K562 (cell line): ENCODE data around the gene SERPING1. TPM values are rescaled to one million over a fixed set of nuclear protein-coding genes. Genes with fewer than 3 reads are reported as not detected.

Experiments used
- ATAC-seq: fragments of 200-7000 bp; cut with Tn5 transposase; 3 replicates; pipeline ENCODE4 v1.9.1; 2020; ENCODE audit warnings: moderate library complexity
- BruUV-seq: library from RNA; stranded (reverse); fragments of 400-500 nt; replicated peaks from 2 replicates; lab custom pipeline; 2021; lab: Mats Ljungman, UMichigan
- CTCF ChIA-PET: fragments of 300-600 bp; formaldehyde crosslinking; extraction: SDS; loops from one replicate; lab custom pipeline; 2021; ENCODE audit warnings: low intra/inter-chr PET ratio; lab: Yijun Ruan, JAX
- POLR2A ChIA-PET: fragments of 300-600, 350-650 bp; sonication (Branson Sonifier 250); formaldehyde crosslinking; extraction: SDS; loops from one replicate; lab custom pipeline; 2021; ENCODE audit warnings: antibody characterized with exemption, inconsistent platforms; lab: Yijun Ruan, JAX
- DNase-seq, 4 experiments: peaks; one replicate each; pipeline versions ENCODE4 v3.0.0 to v3.0.0-alpha.2; 2011 to 2018; ENCODE audit warnings: low spot score in 3 of 4, mixed read lengths in 3 of 4; ENCODE audit errors: extremely low read depth in 1 of 4
- FAIRE-seq: peaks from 2 replicates; lab custom pipeline; 2011; peaks lifted over from hg19 to GRCh38; lab: Jason Lieb, UNC
- H2AFZ ChIP-seq: 2 replicates; pipeline ENCODE4 v1.6.0; 2011; ENCODE audit warnings: low read depth, low read length, control low read depth, inconsistent platforms
- H3K27ac ChIP-seq: fragments of 200-600 bp; 3 replicates; pipeline ENCODE4 v1.8.0; 2011; ENCODE audit warnings: low read depth, mild to moderate bottlenecking, control low read depth, inconsistent platforms, low read length, moderate library complexity, mixed read lengths; ENCODE audit errors: extremely low read depth
- H3K27me3 ChIP-seq, 2 experiments: fragments of 300-600 bp in 1 of 2; 2 replicates in 1 of 2; 3 replicates in 1 of 2; pipeline versions ENCODE4 v1.6.0 to v1.8.0; 2011; ENCODE audit warnings: inconsistent platforms in 2 of 2, low read length in 2 of 2, mild to moderate bottlenecking in 1 of 2, mixed read lengths in 1 of 2, moderate library complexity in 1 of 2; ENCODE audit not compliant: control insufficient read depth in 2 of 2, insufficient read depth in 2 of 2
- H3K36me3 ChIP-seq: fragments of 300-600 bp; 3 replicates; pipeline ENCODE4 v1.8.0; 2011; ENCODE audit warnings: mild to moderate bottlenecking, low read length, inconsistent platforms; ENCODE audit not compliant: control insufficient read depth, insufficient read depth
- H3K4me1 ChIP-seq, 2 experiments: fragments of 200-600 bp in 1 of 2; replicated peaks in 1 of 2; 2 replicates in 1 of 2; 3 replicates in 1 of 2; pipeline versions ENCODE4 v1.5.1 to v1.8.0; 2011; ENCODE audit warnings: inconsistent platforms in 2 of 2, low read length in 2 of 2, mild to moderate bottlenecking in 1 of 2, mixed read lengths in 1 of 2, moderate library complexity in 1 of 2; ENCODE audit not compliant: control insufficient read depth in 2 of 2, insufficient read depth in 2 of 2
- H3K4me2 ChIP-seq: 2 replicates; pipeline ENCODE4 v1.6.1; 2011; ENCODE audit warnings: low read length, control low read depth, inconsistent platforms, mixed read lengths; ENCODE audit not compliant: insufficient read depth
- H3K4me3 ChIP-seq: fragments of 200-600 bp; sonication (generic), shearing (Covaris generic); 2 replicates; pipeline ENCODE4 v1.5.1; 2016; ENCODE audit warnings: control low read depth, inconsistent platforms
- H3K79me2 ChIP-seq: fragments of 200-600 bp; 3 replicates; pipeline ENCODE4 v1.8.0; 2011; ENCODE audit warnings: low read length, inconsistent platforms; ENCODE audit not compliant: control insufficient read depth, insufficient read depth
- H3K9ac ChIP-seq, 2 experiments: 2 replicates each; pipeline versions ENCODE4 v1.6.0 to v1.6.1; 2011; ENCODE audit warnings: low read depth in 2 of 2, low read length in 2 of 2, control low read depth in 1 of 2, inconsistent platforms in 1 of 2, mild to moderate bottlenecking in 1 of 2, mixed read lengths in 1 of 2; ENCODE audit not compliant: insufficient read depth in 1 of 2
- H3K9me1 ChIP-seq: one replicate; pipeline ENCODE4 v1.6.0; 2011; ENCODE audit warnings: inconsistent platforms, mild to moderate bottlenecking, low read length, moderate library complexity; ENCODE audit not compliant: control insufficient read depth, insufficient read depth
- H3K9me3 ChIP-seq: replicated peaks from 2 replicates; pipeline ENCODE4 v1.5.1; 2011; ENCODE audit warnings: low read depth, low read length, inconsistent platforms; ENCODE audit not compliant: control insufficient read depth, insufficient read depth
- H4K20me1 ChIP-seq: replicated peaks from 2 replicates; pipeline ENCODE4 v1.6.1; 2011; ENCODE audit warnings: low read length, inconsistent platforms, mixed read lengths; ENCODE audit not compliant: control insufficient read depth, insufficient read depth
- CTCF ChIP-seq, 3 experiments: IDR thresholded peaks in 2 of 3; conservative IDR thresholded peaks in 1 of 3; 2 replicates each; pipeline ENCODE4 v1.5.1; 2011 to 2012; ENCODE audit warnings: low read length in 3 of 3, mild to moderate bottlenecking in 3 of 3, control low read depth in 2 of 3, improper control_type of control experiment in 1 of 3, inconsistent platforms in 1 of 3, low read depth in 1 of 3, mixed read lengths in 1 of 3, moderate library complexity in 1 of 3; ENCODE audit not compliant: insufficient read depth in 2 of 3
- MNT ChIP-seq, 2 experiments: fragments of 450-650 bp; conservative IDR thresholded peaks; 2 replicates each; pipeline ENCODE4 v1.6.1; 2017; ENCODE audit warnings: mild to moderate bottlenecking in 2 of 2, moderate library complexity in 2 of 2
- WGBS: fragments of 100-300 bp; shearing (Covaris generic); methylation state at CpG from one replicate; pipeline ENCODE4 v1.1.6; 2016; ENCODE audit warnings: low coverage, mixed read lengths; ENCODE audit not compliant: insufficient coverage; ENCODE audit errors: missing lambda C conversion rate; 5-methylcytosine and 5-hydroxymethylcytosine counted together
- in situ Hi-C: fragments of 300-500 bp; cut with MboI; formaldehyde crosslinking; loops from 4 replicates; pipeline ENCODE4 v1.15.0; 2018; ENCODE audit warnings: inconsistent platforms, mixed read lengths
- intact Hi-C: fragments of 100-400 bp; cut with micrococcal nuclease; formaldehyde crosslinking; loops from 2 replicates; pipeline ENCODE4 v1.14.2; 2022
- polyA plus RNA-seq, 8 experiments: library from polyadenylated mRNA; depleted of rRNA in 4 of 8; stranded (reverse) in 5 of 8; unstranded in 3 of 8; fragments of >200 nt; fragmentation: Nextera tagmentation in 2 of 8; fragmentation: Illumina TruSeq in 1 of 8; extraction: Ambion mirVana in 2 of 8; extraction: Trizol in 1 of 8; gene quantifications; 2 replicates each; pipeline versions ENCODE4 v1.2.1 to v1.2.3, GENCODE V29; 2011 to 2014; ENCODE audit warnings: inconsistent platforms in 1 of 8, missing spikeins in 1 of 8
- total RNA-seq, 7 experiments: library from RNA; depleted of rRNA in 6 of 7; stranded (reverse); fragments of >200 nt in 6 of 7; fragmentation: Illumina TruSeq in 2 of 7; extraction: Trizol in 2 of 7; gene quantifications; 2 replicates each; pipeline versions ENCODE4 v1.2.1 to v1.2.3, GENCODE V29; 2011 to 2021; ENCODE audit warnings: low replicate concordance in 1 of 7

Gene SERPING1
- total and polyA plus RNA-seq, 9 of the 15 experiments (the other 6 are each of a cell fraction or from before 2014, with no cell fraction given), result 0.10 to 1.00 (median 0.21) TPM; not detected in 2

GRCh38 chr11:57605028-57605420 is 7.5 kb downstream of the SERPING1 start:
- DNase-seq, result no peak
- Histone ChIP-seq H3K36me3 (no peaks in the 10 kb centered on the region), H3K9me1 (no peaks in the 10 kb centered on the region), H3K9ac (no peak overlapping the region), H3K9me3 (no peaks in the 10 kb centered on the region), H3K79me2 (no peaks in the 10 kb centered on the region), H3K4me3 (no peak overlapping the region), H3K4me2 (no peak overlapping the region), H4K20me1 (no peaks in the 10 kb centered on the region), H2AFZ (no peak overlapping the region), H3K27ac (no peak overlapping the region), H3K4me1 (no peaks in the 10 kb centered on the region), H3K27me3 (peaks cover 30 to 31% of the 10 kb centered on the region in 2 experiments)
- FAIRE-seq, result no peak
- no peak for TF ChIP-seq MNT (conservative IDR thresholded peaks at IDR 0.05)
- peak in 1 of 3 experiments; percentile 14; a peak in 1 of 6 replicates for TF ChIP-seq CTCF (IDR thresholded peaks at IDR 0.05 in 2 of 3, conservative IDR thresholded peaks at IDR 0.05 in 1 of 3; ENCODE audit: insufficient read depth in 2 of 3, low read depth in 1 of 3, low read length in 3 of 3)
- intact Hi-C loops (no loop called here), in situ Hi-C loops (no loop called here)
- BruUV-seq, result no TSS peak
- ATAC-seq, result no peak; the same call in 2 of the 3 replicates
- CTCF ChIA-PET, result no interaction called here
- POLR2A ChIA-PET, result interaction anchor here (1.5 kb wide), 1 partner anchor 31 kb away, joined by 3 read pairs; no protein-coding TSS in a partner anchor
- WGBS, result 18% methylated on average over 5 of the region's 5 CpGs
